Suprapubic skin (tissue), 3 donors: Measurements from ENCODE around the gene RNLS.

Source experiments
- EP300 ChIP-seq: sonication (generic); formaldehyde crosslinking; IDR thresholded peaks from one replicate; pipeline ENCODE4 v1.6.1; 2017; ENCODE audit warnings: antibody characterized with exemption
- POLR2A ChIP-seq, 2 donors: fragments of 450-650 bp; IDR thresholded peaks; one replicate each; pipeline ENCODE4 v1.6.1; 2017; ENCODE audit warnings: antibody characterized with exemption in 2 of 2, mild to moderate bottlenecking in 2 of 2, moderate library complexity in 2 of 2
- TF ChIP-seq, protein P1 (sequence below), 2 donors: fragments of 200-600 bp in 1 of 2; fragments of 450-650 bp in 1 of 2; sonication (generic) in 1 of 2; IDR thresholded peaks; one replicate each; pipeline ENCODE4 v1.5.1; 2016 to 2019; ENCODE audit warnings: antibody characterized with exemption in 2 of 2, mild to moderate bottlenecking in 1 of 2, moderate library complexity in 1 of 2

DNA sequence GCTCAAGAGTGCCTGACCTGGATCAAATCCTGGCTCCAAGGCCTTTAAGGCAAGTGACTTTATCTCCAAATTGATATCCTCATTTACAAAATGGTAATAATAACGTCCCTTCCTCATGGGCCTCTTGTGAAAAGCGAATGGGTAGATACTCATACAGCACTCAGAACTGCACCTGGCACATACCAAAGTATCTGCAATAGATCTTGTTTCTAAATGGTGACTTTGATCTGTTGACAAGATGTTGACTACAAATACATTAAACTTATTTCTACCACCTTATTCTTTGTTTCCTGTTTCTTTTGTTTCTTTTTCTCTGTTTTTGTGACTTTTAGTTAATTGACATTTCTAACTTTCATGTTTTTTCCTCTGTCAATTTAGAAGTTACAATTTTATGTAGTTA is 53.0 kb downstream of the RNLS start:
- TF ChIP-seq, protein P1, sequence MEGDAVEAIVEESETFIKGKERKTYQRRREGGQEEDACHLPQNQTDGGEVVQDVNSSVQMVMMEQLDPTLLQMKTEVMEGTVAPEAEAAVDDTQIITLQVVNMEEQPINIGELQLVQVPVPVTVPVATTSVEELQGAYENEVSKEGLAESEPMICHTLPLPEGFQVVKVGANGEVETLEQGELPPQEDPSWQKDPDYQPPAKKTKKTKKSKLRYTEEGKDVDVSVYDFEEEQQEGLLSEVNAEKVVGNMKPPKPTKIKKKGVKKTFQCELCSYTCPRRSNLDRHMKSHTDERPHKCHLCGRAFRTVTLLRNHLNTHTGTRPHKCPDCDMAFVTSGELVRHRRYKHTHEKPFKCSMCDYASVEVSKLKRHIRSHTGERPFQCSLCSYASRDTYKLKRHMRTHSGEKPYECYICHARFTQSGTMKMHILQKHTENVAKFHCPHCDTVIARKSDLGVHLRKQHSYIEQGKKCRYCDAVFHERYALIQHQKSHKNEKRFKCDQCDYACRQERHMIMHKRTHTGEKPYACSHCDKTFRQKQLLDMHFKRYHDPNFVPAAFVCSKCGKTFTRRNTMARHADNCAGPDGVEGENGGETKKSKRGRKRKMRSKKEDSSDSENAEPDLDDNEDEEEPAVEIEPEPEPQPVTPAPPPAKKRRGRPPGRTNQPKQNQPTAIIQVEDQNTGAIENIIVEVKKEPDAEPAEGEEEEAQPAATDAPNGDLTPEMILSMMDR (IDR thresholded peaks at IDR 0.05): no peak
- TF ChIP-seq POLR2A (IDR thresholded peaks at IDR 0.05): no peak
- no peak for TF ChIP-seq EP300
